Adipocyte (in vitro differentiated cells): ENCODE measurements around the gene PCDH7.

ENCODE experiments used
- DNase-seq: peaks from one replicate; pipeline ENCODE4 v3.0.0-alpha.2; 2015; ENCODE audit warnings: low read depth
- H3K27me3 ChIP-seq: replicated peaks from 2 replicates; pipeline ENCODE4 v1.7.0; 2013; ENCODE audit warnings: mild to moderate bottlenecking, low read length, moderate library complexity; ENCODE audit not compliant: control insufficient read depth, insufficient read depth
- H3K36me3 ChIP-seq: 2 replicates; pipeline ENCODE4 v1.7.0; 2013; ENCODE audit warnings: low read length, mild to moderate bottlenecking, moderate library complexity; ENCODE audit not compliant: control insufficient read depth, insufficient read depth, severe bottlenecking
- H3K4me1 ChIP-seq: 2 replicates; pipeline ENCODE4 v1.7.0; 2013; ENCODE audit warnings: mild to moderate bottlenecking, low read length, moderate library complexity; ENCODE audit not compliant: control insufficient read depth, insufficient read depth
- H3K4me3 ChIP-seq: 2 replicates; pipeline ENCODE4 v1.7.0; 2013; ENCODE audit warnings: mild to moderate bottlenecking, low read length, moderate library complexity
- H3K9ac ChIP-seq: 2 replicates; pipeline ENCODE4 v1.7.0; 2013; ENCODE audit warnings: mild to moderate bottlenecking, low read length, moderate library complexity
- H3K9me3 ChIP-seq: 2 replicates; pipeline ENCODE4 v1.7.0; 2013; ENCODE audit warnings: mild to moderate bottlenecking, low read length, moderate library complexity; ENCODE audit not compliant: control insufficient read depth

PCDH7 gene

DNA sequence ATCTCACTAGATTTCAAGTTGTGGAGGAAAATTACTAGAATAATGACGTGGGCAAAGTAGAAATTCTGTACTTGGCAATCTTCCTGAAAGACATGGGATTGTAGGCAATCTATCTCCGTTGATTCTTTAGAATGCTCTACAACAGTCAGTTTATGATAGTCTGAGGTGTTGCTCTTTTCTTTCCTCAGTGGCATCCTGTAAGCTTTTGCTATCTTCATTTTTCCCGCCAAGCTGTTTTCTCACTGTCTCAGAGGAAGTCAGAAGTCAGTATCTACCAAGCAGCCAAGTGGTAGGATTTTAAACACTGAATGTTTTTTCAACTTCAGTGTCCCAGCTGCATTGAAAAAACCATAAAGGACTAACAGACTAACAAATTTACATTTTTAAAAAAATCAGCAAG lies 23.7 kb downstream of the PCDH7 start:
- Histone ChIP-seq H3K9me3 (no peaks in the 10 kb centered on the region), H3K36me3 (no peaks in the 10 kb centered on the region), H3K9ac (no peak overlapping the region), H3K4me3 (no peak overlapping the region), H3K27me3 (no peaks in the 10 kb centered on the region), H3K4me1 (no peaks in the 10 kb centered on the region)
- no peak for DNase-seq

- no peaks in the 10 kb centered on the region for H3K27me3 ChIP-seq
- H3K36me3 ChIP-seq = no peaks in the 10 kb centered on the region
- H3K4me1 ChIP-seq = no peaks in the 10 kb centered on the region
- no peak overlapping the region for H3K4me3 ChIP-seq
- H3K9ac ChIP-seq = no peak overlapping the region
- no peaks in the 10 kb centered on the region for H3K9me3 ChIP-seq
- DNase-seq = peak; percentile 42
Observed at GRCh38 chr4:30744386-30744785, 24.2 kb downstream of the PCDH7 start.

DNA sequence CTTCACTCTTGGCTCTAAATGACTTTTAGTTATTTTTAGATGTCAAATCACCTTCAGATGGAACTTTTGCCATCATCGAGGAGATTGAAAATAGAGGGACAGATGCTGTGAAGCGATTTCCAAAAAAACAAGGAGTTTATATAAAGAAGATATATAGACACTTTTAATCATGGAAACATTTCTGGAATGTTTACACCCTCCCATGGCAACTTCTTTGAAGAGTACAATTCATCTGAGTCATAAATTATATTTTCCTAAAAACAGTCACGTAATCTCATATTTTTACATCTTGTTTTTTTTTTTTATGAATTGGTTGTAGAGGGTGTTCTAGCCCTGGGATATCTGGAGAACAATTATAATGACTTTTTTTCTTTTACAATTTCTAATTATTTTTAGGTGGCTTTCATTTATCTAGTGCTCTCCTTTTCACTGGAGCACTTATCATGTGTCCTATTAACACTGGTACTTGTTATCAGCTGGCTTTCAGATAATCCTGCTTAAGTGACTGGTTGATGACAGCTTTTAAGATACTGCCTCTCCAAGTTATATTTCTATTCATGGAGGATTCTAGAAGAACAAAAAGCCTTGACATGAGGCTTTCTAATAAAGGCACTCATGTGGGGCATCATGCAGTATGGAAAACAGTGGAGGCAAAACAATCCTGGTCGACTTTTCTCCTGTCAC lies 24.9 kb downstream of the PCDH7 start:
- H3K9me3 ChIP-seq = no peaks in the 10 kb centered on the region
- no peak overlapping the region for H3K4me3 ChIP-seq
- no peaks in the 10 kb centered on the region for H3K4me1 ChIP-seq
- H3K27me3 ChIP-seq = no peaks in the 10 kb centered on the region
- peak; percentile 73 for DNase-seq
- H3K36me3 ChIP-seq = no peaks in the 10 kb centered on the region
- no peak overlapping the region for H3K9ac ChIP-seq

GRCh38 chr4:30746735-30747134 lies 26.6 kb downstream of the PCDH7 start:
- Histone ChIP-seq H3K27me3 (no peaks in the 10 kb centered on the region), H3K9me3 (no peaks in the 10 kb centered on the region), H3K36me3 (no peaks in the 10 kb centered on the region), H3K4me3 (no peak overlapping the region), H3K4me1 (no peaks in the 10 kb centered on the region), H3K9ac (no peak overlapping the region)
- DNase-seq = no peak

- DNase-seq = peak; percentile 41
- Histone ChIP-seq H3K36me3 (no peaks in the 10 kb centered on the region), H3K9me3 (no peaks in the 10 kb centered on the region), H3K9ac (no peak overlapping the region), H3K4me3 (no peak overlapping the region), H3K27me3 (no peaks in the 10 kb centered on the region), H3K4me1 (peaks cover 7% of the 10 kb centered on the region)
Observed at GRCh38 chr4:30753316-30753715, 33.1 kb downstream of the PCDH7 start.

GRCh38 chr4:30754021-30754420 lies 33.9 kb downstream of the PCDH7 start:
- peak; percentile 22 for DNase-seq
- Histone ChIP-seq H3K4me3 (no peak overlapping the region), H3K4me1 (peaks cover 7% of the 10 kb centered on the region), H3K9me3 (no peaks in the 10 kb centered on the region), H3K36me3 (no peaks in the 10 kb centered on the region), H3K9ac (no peak overlapping the region), H3K27me3 (no peaks in the 10 kb centered on the region)

GRCh38 chr4:30755346-30755745 lies 35.2 kb downstream of the PCDH7 start:
- Histone ChIP-seq H3K27me3 (no peaks in the 10 kb centered on the region), H3K4me3 (no peak overlapping the region), H3K4me1 (peaks cover 7% of the 10 kb centered on the region), H3K36me3 (no peaks in the 10 kb centered on the region), H3K9me3 (no peaks in the 10 kb centered on the region), H3K9ac (no peak overlapping the region)
- DNase-seq = peak; percentile 21

- H3K36me3 ChIP-seq = no peaks in the 10 kb centered on the region
- no peak overlapping the region for H3K4me3 ChIP-seq
- no peak for DNase-seq
- peaks cover 7% of the 10 kb centered on the region for H3K4me1 ChIP-seq
- H3K27me3 ChIP-seq = no peaks in the 10 kb centered on the region
- no peaks in the 10 kb centered on the region for H3K9me3 ChIP-seq
- H3K9ac ChIP-seq = no peak overlapping the region
Observed at GRCh38 chr4:30756553-30756952, 36.4 kb downstream of the PCDH7 start.

DNA sequence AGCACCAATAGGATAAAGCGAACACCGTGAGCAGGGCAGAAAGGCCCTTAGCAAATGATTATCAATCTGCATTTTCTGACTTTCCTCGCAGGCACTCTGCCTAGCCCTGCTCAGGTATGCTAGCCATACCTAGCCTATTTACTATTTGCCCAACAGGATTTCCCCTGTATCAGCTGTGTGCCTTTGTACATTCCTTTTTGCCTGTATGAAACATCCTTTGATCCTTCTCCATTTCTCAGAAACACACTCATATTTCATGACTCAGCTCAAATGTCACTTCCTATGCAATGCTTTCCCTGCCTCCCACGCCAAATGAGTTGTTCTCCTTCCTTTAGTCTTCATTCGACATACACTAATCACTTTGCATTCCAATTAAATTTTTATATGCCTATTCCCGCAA lies 37.2 kb downstream of the PCDH7 start:
- Histone ChIP-seq H3K4me3 (no peak overlapping the region), H3K27me3 (no peaks in the 10 kb centered on the region), H3K9ac (no peak overlapping the region), H3K9me3 (no peaks in the 10 kb centered on the region), H3K36me3 (no peaks in the 10 kb centered on the region), H3K4me1 (peaks cover 7% of the 10 kb centered on the region)
- DNase-seq = peak; percentile 89

DNA sequence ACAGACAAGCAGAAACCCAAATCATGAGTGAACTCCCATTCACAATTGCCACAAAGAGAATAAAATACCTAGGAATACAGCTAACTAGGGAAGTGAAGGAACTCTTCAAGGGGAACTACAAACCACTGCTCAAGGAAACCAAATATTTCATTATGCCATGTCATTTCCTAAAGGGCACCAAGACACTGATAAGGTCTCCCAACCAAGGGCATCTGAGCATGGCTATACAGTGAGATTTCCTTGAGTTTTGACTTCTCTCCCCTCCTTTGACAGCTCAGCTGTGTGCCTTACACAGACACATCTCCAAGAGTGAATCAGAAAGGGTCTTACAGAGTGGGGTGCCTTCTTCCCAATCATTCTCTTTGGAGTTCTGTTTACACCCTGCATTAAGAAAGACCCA lies 40.4 kb downstream of the PCDH7 start:
- Histone ChIP-seq H3K36me3 (no peaks in the 10 kb centered on the region), H3K27me3 (no peaks in the 10 kb centered on the region), H3K4me1 (peaks cover 7% of the 10 kb centered on the region), H3K4me3 (no peak overlapping the region), H3K9ac (no peak overlapping the region), H3K9me3 (no peaks in the 10 kb centered on the region)
- no peak for DNase-seq

DNA sequence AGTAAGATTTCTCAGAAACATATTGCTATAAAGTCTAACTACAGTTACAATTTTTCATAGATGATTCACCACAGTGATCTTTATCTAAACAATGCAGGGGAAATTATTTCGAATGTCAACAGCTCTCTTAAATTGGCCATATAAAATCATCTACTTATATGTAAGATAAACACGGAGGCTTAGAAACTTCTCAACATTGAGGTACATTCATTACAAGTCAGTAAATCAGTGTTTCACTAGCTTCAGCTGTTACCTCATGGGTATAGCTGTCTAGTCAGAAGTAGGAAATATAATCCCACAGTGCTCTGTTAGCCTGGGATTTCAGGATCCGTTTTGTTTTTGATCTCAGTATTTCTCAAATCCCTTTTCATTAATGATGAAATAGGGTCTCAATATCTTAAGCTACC lies 43.2 kb downstream of the PCDH7 start:
- peak; percentile 69 for DNase-seq
- H3K4me3 ChIP-seq = no peak overlapping the region
- H3K27me3 ChIP-seq = no peaks in the 10 kb centered on the region
- no peaks in the 10 kb centered on the region for H3K9me3 ChIP-seq
- no peaks in the 10 kb centered on the region for H3K4me1 ChIP-seq
- H3K36me3 ChIP-seq = no peaks in the 10 kb centered on the region
- H3K9ac ChIP-seq = no peak overlapping the region

DNA sequence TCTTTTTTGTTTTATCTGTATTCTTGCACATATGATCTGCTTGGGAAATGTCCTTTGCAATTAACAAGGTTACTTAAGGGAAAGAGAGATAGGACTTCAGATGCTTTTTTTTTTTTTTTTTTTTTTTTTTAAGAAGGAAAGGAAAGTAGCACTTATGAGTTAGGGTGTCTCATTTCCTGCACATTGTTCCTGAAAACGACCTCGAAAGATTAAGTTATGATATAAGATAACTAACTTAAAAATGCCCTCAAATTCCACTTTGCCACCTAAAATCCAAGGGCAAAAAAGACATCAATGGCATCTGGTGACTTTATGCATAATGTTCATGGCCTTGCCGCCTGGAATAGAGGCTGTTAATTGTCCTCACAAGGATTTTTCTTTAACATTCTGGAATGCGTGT lies 44.9 kb downstream of the PCDH7 start:
- no peak for DNase-seq
- H3K9me3 ChIP-seq = no peaks in the 10 kb centered on the region
- no peaks in the 10 kb centered on the region for H3K27me3 ChIP-seq
- peaks cover 3% of the 10 kb centered on the region for H3K4me1 ChIP-seq
- no peak overlapping the region for H3K9ac ChIP-seq
- no peaks in the 10 kb centered on the region for H3K36me3 ChIP-seq
- H3K4me3 ChIP-seq = no peak overlapping the region
